A673 (cell line): ENCODE data around the gene MAN2B1. TPM values are rescaled to one million over a fixed set of nuclear protein-coding genes. Genes with fewer than 3 reads are reported as not detected.
"Not testable (repeated sequence)": the region's sequence is repeated elsewhere in the genome, so short reads cannot be mapped to it uniquely, and the experiment has no call there.

ENCODE experiments used
- BruUV-seq: library from RNA; stranded (reverse); fragments of 400-500 nt; replicated peaks from 2 replicates; lab custom pipeline; 2021; lab: Mats Ljungman, UMichigan
- CTCF ChIA-PET: fragments of 300-600 bp; sonication (Branson Sonifier 250); formaldehyde crosslinking; loops from one replicate; lab custom pipeline; 2022; ENCODE audit warnings: antibody characterized with exemption; lab: Charles Lee
- POLR2A ChIA-PET: fragments of 300-600 bp; sonication (Branson Sonifier 250); formaldehyde crosslinking; loops from one replicate; lab custom pipeline; 2022; ENCODE audit warnings: antibody characterized with exemption; ENCODE audit not compliant: low non-redundant PET; lab: Charles Lee
- DNase-seq: peaks from one replicate; pipeline ENCODE4 v3.0.0-alpha.2; 2015; ENCODE audit warnings: low spot score
- H3K27ac ChIP-seq: fragments of 200-600 bp; sonication (generic); 2 replicates; pipeline ENCODE4 v1.5.1; 2016; ENCODE audit warnings: mixed run types, low read depth, mild to moderate bottlenecking, mixed read lengths, antibody characterized with exemption, low read length; ENCODE audit not compliant: poor library complexity, severe bottlenecking
- H3K27me3 ChIP-seq: fragments of 200-600 bp; sonication (generic); replicated peaks from 2 replicates; pipeline ENCODE4 v1.6.1; 2017; ENCODE audit warnings: mixed run types, low read depth, mild to moderate bottlenecking, mixed read lengths, antibody characterized with exemption, low read length; ENCODE audit not compliant: insufficient read depth, poor library complexity
- H3K36me3 ChIP-seq: fragments of 200-600 bp; sonication (generic); 2 replicates; pipeline ENCODE4 v1.6.1; 2016; ENCODE audit warnings: mixed run types, mild to moderate bottlenecking, mixed read lengths, antibody characterized with exemption, low read length; ENCODE audit not compliant: insufficient read depth, poor library complexity, severe bottlenecking
- H3K4me1 ChIP-seq: fragments of 200-600 bp; sonication (generic); 2 replicates; pipeline ENCODE4 v1.6.1; 2017; ENCODE audit warnings: mixed run types, mild to moderate bottlenecking, mixed read lengths, antibody characterized with exemption, low read length; ENCODE audit not compliant: insufficient read depth, poor library complexity, severe bottlenecking
- H3K4me3 ChIP-seq: fragments of 200-600 bp; sonication (generic); 2 replicates; pipeline ENCODE4 v1.5.1; 2016; ENCODE audit warnings: low read depth, mixed run types, mild to moderate bottlenecking, mixed read lengths, low read length; ENCODE audit not compliant: poor library complexity, severe bottlenecking
- H3K9me3 ChIP-seq: fragments of 200-600 bp; sonication (generic); 2 replicates; pipeline ENCODE4 v1.6.1; 2016; ENCODE audit warnings: mixed run types, low read depth, mild to moderate bottlenecking, mixed read lengths, antibody characterized with exemption, low read length; ENCODE audit not compliant: poor library complexity, severe bottlenecking
- EZH2 ChIP-seq: fragments of 200-600 bp; sonication (generic); IDR thresholded peaks from 2 replicates; pipeline ENCODE4 v1.6.1; 2017; ENCODE audit warnings: borderline replicate concordance, low read depth, mild to moderate bottlenecking, mixed read lengths, antibody characterized with exemption, low read length; ENCODE audit not compliant: poor library complexity, severe bottlenecking
- intact Hi-C: fragments of 100-400 bp; cut with micrococcal nuclease; formaldehyde crosslinking; loops from one replicate; pipeline ENCODE4 v1.10.0; 2022; ENCODE audit not compliant: unreplicated experiment
- total RNA-seq: library from RNA; stranded (reverse); gene quantifications from 2 replicates; pipeline ENCODE4 v1.2.3, GENCODE V29; 2021
- TF ChIP-seq, protein P1 (sequence below): fragments of 300-800, 200-600 bp; sonication (generic); conservative IDR thresholded peaks from 2 replicates; pipeline ENCODE4 v1.5.1; 2017; ENCODE audit warnings: low read depth, mild to moderate bottlenecking, antibody characterized with exemption, low read length, moderate library complexity, mixed read lengths

MAN2B1 gene
- total RNA-seq, 1 experiment from 2014 or later: 64.4 TPM

DNA sequence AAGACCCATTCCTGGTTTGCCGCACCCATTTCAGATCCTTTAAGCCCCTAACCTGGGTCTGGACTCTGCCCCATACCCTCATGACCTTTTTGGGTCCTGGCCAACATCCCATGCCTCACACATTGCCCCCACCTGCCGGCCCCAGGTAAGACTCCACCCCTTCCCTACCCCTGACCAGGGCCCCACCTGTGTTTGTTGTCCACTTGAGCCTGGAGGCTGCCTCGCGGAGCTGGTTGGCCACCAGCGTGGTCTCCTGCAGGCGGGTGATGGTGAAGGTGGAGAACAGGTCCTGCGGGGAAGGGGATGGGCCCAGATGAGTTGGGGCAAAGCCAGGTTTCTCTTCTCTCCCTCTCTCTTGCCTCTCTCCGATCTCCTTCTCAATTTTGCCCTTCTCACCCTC lies 19.5 kb downstream of the MAN2B1 start:
- Histone ChIP-seq H3K4me1 (no peaks in the 10 kb centered on the region), H3K4me3 (no peak overlapping the region), H3K36me3 (no peaks in the 10 kb centered on the region), H3K27ac (no peak overlapping the region), H3K27me3 (no peaks in the 10 kb centered on the region), H3K9me3 (no peaks in the 10 kb centered on the region)
- no peak for DNase-seq
- intact Hi-C loops: loop anchor here (10.0 kb wide), 1 partner anchor 762 kb away; the partner anchor contains the start of gene ZNF69
- BruUV-seq: no TSS peak
- no peak for TF ChIP-seq EZH2
- TF ChIP-seq, protein P1, sequence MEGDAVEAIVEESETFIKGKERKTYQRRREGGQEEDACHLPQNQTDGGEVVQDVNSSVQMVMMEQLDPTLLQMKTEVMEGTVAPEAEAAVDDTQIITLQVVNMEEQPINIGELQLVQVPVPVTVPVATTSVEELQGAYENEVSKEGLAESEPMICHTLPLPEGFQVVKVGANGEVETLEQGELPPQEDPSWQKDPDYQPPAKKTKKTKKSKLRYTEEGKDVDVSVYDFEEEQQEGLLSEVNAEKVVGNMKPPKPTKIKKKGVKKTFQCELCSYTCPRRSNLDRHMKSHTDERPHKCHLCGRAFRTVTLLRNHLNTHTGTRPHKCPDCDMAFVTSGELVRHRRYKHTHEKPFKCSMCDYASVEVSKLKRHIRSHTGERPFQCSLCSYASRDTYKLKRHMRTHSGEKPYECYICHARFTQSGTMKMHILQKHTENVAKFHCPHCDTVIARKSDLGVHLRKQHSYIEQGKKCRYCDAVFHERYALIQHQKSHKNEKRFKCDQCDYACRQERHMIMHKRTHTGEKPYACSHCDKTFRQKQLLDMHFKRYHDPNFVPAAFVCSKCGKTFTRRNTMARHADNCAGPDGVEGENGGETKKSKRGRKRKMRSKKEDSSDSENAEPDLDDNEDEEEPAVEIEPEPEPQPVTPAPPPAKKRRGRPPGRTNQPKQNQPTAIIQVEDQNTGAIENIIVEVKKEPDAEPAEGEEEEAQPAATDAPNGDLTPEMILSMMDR: no peak
- POLR2A ChIA-PET: no interaction called here
- CTCF ChIA-PET: no interaction called here

DNA sequence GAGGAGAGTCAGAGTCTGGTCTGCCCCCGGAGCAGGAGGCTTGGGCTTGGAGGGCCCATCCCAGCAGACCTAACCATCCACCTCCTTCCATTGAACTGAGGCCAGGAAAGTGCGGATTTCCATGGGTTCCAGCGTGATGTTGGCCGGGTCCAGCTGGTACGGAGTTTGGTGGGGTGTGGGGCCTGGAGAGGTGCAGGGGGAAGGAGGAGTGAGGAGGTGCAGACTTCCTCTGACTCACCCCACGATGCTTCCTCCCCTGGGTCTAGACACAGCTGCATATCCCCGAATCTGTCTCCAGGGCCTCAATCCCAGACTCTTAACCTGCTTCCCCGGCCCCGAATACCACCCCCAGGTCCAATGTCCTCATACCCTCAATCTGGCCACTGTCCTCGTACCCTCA lies 20.0 kb downstream of the MAN2B1 start:
- ChIA-PET POLR2A (no interaction called here), CTCF (no interaction called here)
- Histone ChIP-seq H3K4me3 (no peak overlapping the region), H3K27ac (no peak overlapping the region), H3K27me3 (no peaks in the 10 kb centered on the region), H3K4me1 (no peaks in the 10 kb centered on the region), H3K9me3 (no peaks in the 10 kb centered on the region), H3K36me3 (no peaks in the 10 kb centered on the region)
- intact Hi-C loops: loop anchor here (10.0 kb wide), 1 partner anchor 762 kb away; the partner anchor contains the start of gene ZNF69
- no TSS peak for BruUV-seq
- TF ChIP-seq EZH2: no peak
- TF ChIP-seq, protein P1: no peak
- no peak for DNase-seq

DNA sequence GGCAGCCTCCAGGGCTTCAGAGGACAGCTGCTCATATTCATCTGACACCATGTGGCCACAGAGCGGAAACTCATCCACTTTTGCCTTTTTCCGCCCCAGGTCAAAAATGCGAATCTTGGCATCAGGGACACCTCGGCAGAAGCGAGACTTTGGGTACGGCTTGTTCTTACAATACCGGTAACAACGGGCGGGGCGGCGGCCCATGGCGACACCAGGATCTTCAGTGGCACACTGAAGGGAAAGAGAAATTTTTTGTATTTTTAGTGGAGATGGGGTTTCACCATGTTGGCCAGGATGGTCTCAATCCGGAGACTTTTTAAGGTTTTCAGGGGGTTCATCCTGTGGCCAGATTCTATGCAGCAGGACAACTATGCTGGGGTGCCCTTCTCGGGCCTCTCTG lies 22.8 kb downstream of the MAN2B1 start:
- H3K9me3 ChIP-seq, H3K4me1 ChIP-seq, CTCF ChIA-PET, DNase-seq, BruUV-seq, H3K27ac ChIP-seq, H3K36me3 ChIP-seq, H3K4me3 ChIP-seq, H3K27me3 ChIP-seq, POLR2A ChIA-PET: not testable (repeated sequence)
- intact Hi-C loops: loop anchor here (10.0 kb wide), 1 partner anchor 759 kb away; the partner anchor contains the start of gene ZNF69

DNA sequence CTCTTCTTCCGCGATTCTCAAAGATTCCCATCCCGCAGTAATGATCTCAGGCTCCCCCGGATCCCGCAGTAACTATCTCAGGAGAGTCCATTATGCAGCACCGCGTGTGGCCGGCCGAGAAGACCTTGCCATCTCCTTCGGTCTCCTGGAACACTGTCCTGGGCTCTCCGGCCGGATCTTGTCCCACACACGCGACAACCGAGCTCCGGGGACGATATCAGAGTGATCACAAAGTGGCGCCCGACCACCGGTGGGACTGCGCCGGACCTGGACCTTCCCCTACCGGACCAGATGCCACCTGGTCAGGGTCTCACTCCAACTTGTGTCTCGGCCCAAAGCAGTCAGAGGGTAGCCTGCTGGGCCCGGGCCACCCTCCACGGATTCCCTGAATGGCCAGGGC lies 24.0 kb downstream of the MAN2B1 start:
- POLR2A ChIA-PET: no interaction called here
- intact Hi-C loops: loop anchor here (10.0 kb wide), 1 partner anchor 758 kb away; the partner anchor contains the start of gene ZNF69

More for the DNA sequence above, 24.0 kb downstream of the MAN2B1 start:
- no peak overlapping the region for H3K27ac ChIP-seq
- H3K36me3 ChIP-seq: no peaks in the 10 kb centered on the region
- H3K4me1 ChIP-seq: no peaks in the 10 kb centered on the region
- TF ChIP-seq EZH2: no peak
- TF ChIP-seq, protein P1: no peak
- CTCF ChIA-PET: interaction anchor here (0.6 kb wide), 1 partner anchor 229 kb away, joined by 3 read pairs; no protein-coding TSS in a partner anchor
- H3K9me3 ChIP-seq: no peaks in the 10 kb centered on the region
- no peaks in the 10 kb centered on the region for H3K27me3 ChIP-seq
- H3K4me3 ChIP-seq: no peak overlapping the region
- DNase-seq: no peak
- BruUV-seq: no TSS peak
